Testis (tissue), 2 donors: Measurements from ENCODE around the gene SSBP3.

Experiments
- CTCF ChIP-seq, 3 experiments: fragments of 450-650 bp in 2 of 3; fragments of 200-600 bp in 1 of 3; sonication (generic) in 1 of 3; IDR thresholded peaks; one replicate each; pipeline ENCODE4 v1.5.1; 2016 to 2019; ENCODE audit warnings: antibody characterized with exemption in 3 of 3, mild to moderate bottlenecking in 2 of 3, moderate library complexity in 1 of 3
- POLR2A ChIP-seq: fragments of 450-650 bp; IDR thresholded peaks from one replicate; pipeline ENCODE4 v1.6.1; 2017; ENCODE audit warnings: antibody characterized with exemption, mild to moderate bottlenecking, moderate library complexity

- no peak for TF ChIP-seq CTCF (IDR thresholded peaks at IDR 0.05)
- no peak for TF ChIP-seq POLR2A
Observed at GRCh38 chr1:54395281-54395934, 10.8 kb downstream of the SSBP3 start.
